ENCODE data around the gene PICALM. TPM values are rescaled to one million over a fixed set of nuclear protein-coding genes. Genes with fewer than 3 reads are reported as not detected.
A peak's percentile ranks its signal among the peaks of the same experiment; 100 is the strongest.

PICALM gene
- total and polyA plus RNA-seq, 2 donors (not counting 1 experiment from before 2014, with no cell fraction given): 48.4 to 165 TPM

DNA sequence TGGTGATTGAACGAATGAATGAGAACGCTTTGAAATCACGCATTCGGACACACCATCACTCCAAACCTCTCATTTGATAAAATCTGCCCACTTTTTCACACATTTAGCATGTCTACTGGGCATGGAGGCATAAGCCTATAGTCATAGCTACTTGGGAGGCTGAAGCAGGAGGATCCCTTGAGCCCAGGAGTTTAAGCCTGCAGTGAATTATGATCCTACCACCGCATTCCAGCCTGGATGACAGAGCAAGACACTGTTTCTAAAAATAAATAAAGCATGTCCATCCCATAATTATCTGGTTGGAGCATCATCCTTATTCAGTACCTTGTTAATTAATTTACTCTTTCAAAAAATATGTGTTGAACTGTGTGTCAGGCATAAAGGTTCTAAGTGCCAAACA is 3.3 kb upstream of the PICALM start:
- Histone ChIP-seq H3K27me3 (replicated peaks in 1 of 4; ENCODE audit: control extremely low read depth in 1 of 4, control insufficient read depth in 3 of 4, insufficient read depth in 4 of 4, low read length in 3 of 4) (no peaks in the 10 kb centered on the region), H3K27ac (ENCODE audit: low read length in 2 of 2) (no peak overlapping the region), H3K4me2 (replicated peaks; ENCODE audit: low read depth, low read length, poor library complexity, severe bottlenecking) (no peak overlapping the region), H3K9ac (ENCODE audit: low read length) (no peak overlapping the region), H3K9me3 (ENCODE audit: control extremely low read depth in 1 of 3, control insufficient read depth in 2 of 3, insufficient read depth in 1 of 3, low read length in 2 of 3) (no peaks in the 10 kb centered on the region), H3K79me2 (ENCODE audit: control insufficient read depth, insufficient read depth, low read length) (peaks cover 16% of the 10 kb centered on the region), H4K20me1 (ENCODE audit: control insufficient read depth, insufficient read depth, low read length, poor library complexity, severe bottlenecking) (peaks cover 4% of the 10 kb centered on the region), H3K4me1 (ENCODE audit: control insufficient read depth in 2 of 2, insufficient read depth in 2 of 2, low read length in 2 of 2) (peaks cover 9% of the 10 kb centered on the region in 2 donors), H3K36me3 (replicated peaks in 1 of 2; ENCODE audit: control extremely low read depth in 1 of 2, control insufficient read depth in 1 of 2, extremely low read depth in 1 of 2, insufficient read depth in 2 of 2, low read length in 1 of 2) (no peaks in the 10 kb centered on the region), H2AFZ (ENCODE audit: insufficient read depth, low read depth, low read length, poor library complexity, severe bottlenecking) (no peak overlapping the region), H3K4me3 (ENCODE audit: control extremely low read depth in 1 of 5, extremely low read depth in 1 of 5, insufficient read depth in 1 of 5, low read depth in 2 of 5, low read length in 4 of 5) (no peak overlapping the region)
- Mint-ChIP-seq H3K27me3 (no peaks in the 10 kb centered on the region), H3K4me1 (peaks cover 15% of the 10 kb centered on the region), H3K4me3 (no peak overlapping the region), H3K27ac (no peak overlapping the region), H3K9me3 (ENCODE audit: insufficient read depth) (no peaks in the 10 kb centered on the region)
- POLR2A ChIA-PET: no interaction called here
- CTCF ChIA-PET: interaction anchor here (1.6 kb wide), 1 partner anchor 122 kb away, joined by 4 read pairs; no protein-coding TSS in a partner anchor
- TF ChIP-seq EZH2 (IDR thresholded peaks at IDR 0.05; ENCODE audit: borderline replicate concordance, insufficient read depth, low read depth, low read length, poor library complexity, severe bottlenecking): no peak
- WGBS (ENCODE audit: insufficient coverage): no CpG with 5 or more reads among the region's 5 CpGs
- intact Hi-C loops (cut with micrococcal nuclease): no loop called here
- ATAC-seq (ENCODE audit: low read depth) (no peak), DNase-seq (no peak)

DNA sequence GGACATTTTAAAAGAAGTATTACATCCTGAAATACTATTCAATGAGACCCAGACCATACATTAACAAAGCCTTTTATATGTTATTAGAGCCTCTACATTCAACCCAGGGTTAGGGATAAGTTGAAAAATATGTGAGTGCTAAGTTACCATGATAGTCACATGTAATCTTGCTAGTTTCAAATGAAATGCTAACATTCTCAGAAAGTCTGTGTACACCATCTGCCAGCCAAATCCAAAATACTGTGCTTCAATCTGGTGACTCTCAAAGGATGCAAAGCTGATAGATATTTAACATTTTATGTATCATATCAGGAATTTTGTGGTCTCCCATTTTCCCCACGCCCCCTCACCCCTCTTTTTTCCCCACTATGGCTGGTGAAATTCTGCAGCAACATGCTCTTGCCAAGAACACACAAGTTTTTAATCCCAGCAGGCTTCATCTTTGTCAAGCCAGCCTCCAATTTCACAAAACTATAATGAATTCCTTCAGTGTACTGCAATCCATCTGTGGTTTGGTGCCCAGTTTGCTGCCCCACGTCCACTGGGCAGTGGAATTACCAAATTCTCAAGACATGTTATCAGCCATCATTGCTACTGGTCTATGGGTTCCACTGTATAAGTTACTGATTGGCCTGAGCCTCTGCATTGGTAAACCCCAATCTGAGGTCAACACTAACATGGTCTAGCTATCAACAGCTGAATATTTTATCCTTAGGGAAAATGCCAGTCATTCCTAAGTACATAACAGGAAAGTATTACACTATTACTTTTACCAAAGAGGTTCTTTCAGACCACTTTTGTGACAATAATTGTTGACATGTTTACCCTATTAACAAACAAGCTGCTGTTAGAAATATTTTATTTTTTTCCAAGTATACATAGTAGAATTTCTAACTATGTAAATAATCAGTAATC is 1.5 kb upstream of the PICALM start:
- WGBS (ENCODE audit: insufficient coverage): 94% methylated on average over 2 of the region's 2 CpGs
- ATAC-seq (ENCODE audit: low read depth): no peak

More for the DNA sequence above, 1.5 kb upstream of the PICALM start:
- H3K79me2 ChIP-seq (ENCODE audit: control insufficient read depth, insufficient read depth, low read length): peaks cover 34% of the 10 kb centered on the region
- DNase-seq: no peak
- H4K20me1 ChIP-seq (ENCODE audit: control insufficient read depth, insufficient read depth, low read length, poor library complexity, severe bottlenecking): peaks cover 15% of the 10 kb centered on the region
- H3K4me2 ChIP-seq (replicated peaks; ENCODE audit: low read depth, low read length, poor library complexity, severe bottlenecking): peak overlapping the region; percentile 84
- TF ChIP-seq, protein P1, sequence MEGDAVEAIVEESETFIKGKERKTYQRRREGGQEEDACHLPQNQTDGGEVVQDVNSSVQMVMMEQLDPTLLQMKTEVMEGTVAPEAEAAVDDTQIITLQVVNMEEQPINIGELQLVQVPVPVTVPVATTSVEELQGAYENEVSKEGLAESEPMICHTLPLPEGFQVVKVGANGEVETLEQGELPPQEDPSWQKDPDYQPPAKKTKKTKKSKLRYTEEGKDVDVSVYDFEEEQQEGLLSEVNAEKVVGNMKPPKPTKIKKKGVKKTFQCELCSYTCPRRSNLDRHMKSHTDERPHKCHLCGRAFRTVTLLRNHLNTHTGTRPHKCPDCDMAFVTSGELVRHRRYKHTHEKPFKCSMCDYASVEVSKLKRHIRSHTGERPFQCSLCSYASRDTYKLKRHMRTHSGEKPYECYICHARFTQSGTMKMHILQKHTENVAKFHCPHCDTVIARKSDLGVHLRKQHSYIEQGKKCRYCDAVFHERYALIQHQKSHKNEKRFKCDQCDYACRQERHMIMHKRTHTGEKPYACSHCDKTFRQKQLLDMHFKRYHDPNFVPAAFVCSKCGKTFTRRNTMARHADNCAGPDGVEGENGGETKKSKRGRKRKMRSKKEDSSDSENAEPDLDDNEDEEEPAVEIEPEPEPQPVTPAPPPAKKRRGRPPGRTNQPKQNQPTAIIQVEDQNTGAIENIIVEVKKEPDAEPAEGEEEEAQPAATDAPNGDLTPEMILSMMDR (IDR thresholded peaks at IDR 0.05): no peak
- TF ChIP-seq EZH2 (IDR thresholded peaks at IDR 0.05; ENCODE audit: borderline replicate concordance, insufficient read depth, low read depth, low read length, poor library complexity, severe bottlenecking): no peak
- no peaks in the 10 kb centered on the region for H3K27me3 Mint-ChIP-seq
- H3K4me1 Mint-ChIP-seq: peaks cover 33% of the 10 kb centered on the region
- peaks cover 19 to 22% of the 10 kb centered on the region in 2 donors for H3K4me1 ChIP-seq (ENCODE audit: control insufficient read depth in 2 of 2, insufficient read depth in 2 of 2, low read length in 2 of 2)
- H3K9me3 ChIP-seq (ENCODE audit: control extremely low read depth in 1 of 3, control insufficient read depth in 2 of 3, insufficient read depth in 1 of 3, low read length in 2 of 3): no peaks in the 10 kb centered on the region
- ChIA-PET CTCF (interaction anchor here (1.1 to 4.9 kb wide), 9 partner anchors 28 to 175 kb away, joined by 3 to 49 read pairs (median 8); partner anchors contain the start of gene EED), POLR2A (interaction anchor here (0.6 to 2.5 kb wide), 4 partner anchors 22 to 176 kb away, joined by 3 to 18 read pairs (median 5); no protein-coding TSS in a partner anchor)
- peak overlapping the region; percentile 88 to 95 for H3K27ac ChIP-seq (ENCODE audit: low read length in 2 of 2)
- H3K9me3 Mint-ChIP-seq (ENCODE audit: insufficient read depth): no peaks in the 10 kb centered on the region
- no peaks in the 10 kb centered on the region for H3K36me3 ChIP-seq (replicated peaks in 1 of 2; ENCODE audit: control extremely low read depth in 1 of 2, control insufficient read depth in 1 of 2, extremely low read depth in 1 of 2, insufficient read depth in 2 of 2, low read length in 1 of 2)
- H3K27ac Mint-ChIP-seq: peak overlapping the region; percentile 99
- H3K9ac ChIP-seq (ENCODE audit: low read length): peak overlapping the region; percentile 81
- H3K27me3 ChIP-seq (replicated peaks in 1 of 4; ENCODE audit: control extremely low read depth in 1 of 4, control insufficient read depth in 3 of 4, insufficient read depth in 4 of 4, low read length in 3 of 4): no peaks in the 10 kb centered on the region
- peak overlapping the region in 1 of 5 experiments; percentile 76 for H3K4me3 ChIP-seq (ENCODE audit: control extremely low read depth in 1 of 5, extremely low read depth in 1 of 5, insufficient read depth in 1 of 5, low read depth in 2 of 5, low read length in 4 of 5)
- intact Hi-C loops (cut with micrococcal nuclease): no loop called here
- H2AFZ ChIP-seq (ENCODE audit: insufficient read depth, low read depth, low read length, poor library complexity, severe bottlenecking): peak overlapping the region; percentile 85
- H3K4me3 Mint-ChIP-seq: peak overlapping the region; percentile 100

Measured in B cell (primary cell).